HG02943 (cell line): ENCODE data around the gene IGF2R.

Experiments used
- ATAC-seq: cut with Tn5 transposase; IDR thresholded peaks from one replicate; pipeline ENCODE4 v1.9.1; 2021; ENCODE audit warnings: mild to moderate bottlenecking, low read depth, moderate library complexity; ENCODE audit not compliant: unreplicated experiment

IGF2R gene

GRCh38 chr6:160022101-160022500, 53.2 kb downstream of the IGF2R start:
- no peak for ATAC-seq

- no peak for ATAC-seq
Observed at GRCh38 chr6:160022793-160023192, 53.9 kb downstream of the IGF2R start.

- ATAC-seq: no peak
Observed at GRCh38 chr6:160024152-160024551, 55.3 kb downstream of the IGF2R start.

- ATAC-seq: no peak
Observed at GRCh38 chr6:160027076-160027475, 58.2 kb downstream of the IGF2R start.

GRCh38 chr6:160027931-160028330, 59.0 kb downstream of the IGF2R start:
- ATAC-seq: no peak

GRCh38 chr6:160028487-160029275, 59.8 kb downstream of the IGF2R start:
- ATAC-seq: peak; percentile 84

GRCh38 chr6:160029525-160029924, 60.6 kb downstream of the IGF2R start:
- ATAC-seq: no peak

- ATAC-seq: no peak
Observed at GRCh38 chr6:160030103-160030502, 61.2 kb downstream of the IGF2R start.

- ATAC-seq: no peak
Observed at GRCh38 chr6:160031442-160031841, 62.6 kb downstream of the IGF2R start.

GRCh38 chr6:160031871-160032270, 63.0 kb downstream of the IGF2R start:
- ATAC-seq: no peak

GRCh38 chr6:160032538-160032937, 63.7 kb downstream of the IGF2R start:
- no peak for ATAC-seq

GRCh38 chr6:160034036-160034930, 65.4 kb downstream of the IGF2R start:
- no peak for ATAC-seq

GRCh38 chr6:160035241-160035640, 66.4 kb downstream of the IGF2R start:
- no peak for ATAC-seq

GRCh38 chr6:160035693-160036330, 66.9 kb downstream of the IGF2R start:
- no peak for ATAC-seq

GRCh38 chr6:160036331-160036695, 67.4 kb downstream of the IGF2R start:
- no peak for ATAC-seq

- no peak for ATAC-seq
Observed at GRCh38 chr6:160036790-160037206, 67.9 kb downstream of the IGF2R start.

- no peak for ATAC-seq
Observed at GRCh38 chr6:160038479-160038878, 69.6 kb downstream of the IGF2R start.

GRCh38 chr6:160039441-160039840, 70.6 kb downstream of the IGF2R start:
- ATAC-seq: no peak

GRCh38 chr6:160040055-160040454, 71.2 kb downstream of the IGF2R start:
- no peak for ATAC-seq

GRCh38 chr6:160040527-160041264, 71.8 kb downstream of the IGF2R start:
- no peak for ATAC-seq
